ENCODE measurements around the gene PTPRA. TPM values are rescaled to one million over a fixed set of nuclear protein-coding genes. Genes with fewer than 3 reads are reported as not detected.

The PTPRA gene
- total and polyA plus RNA-seq, 9 of the 15 experiments (the other 6 are each of a cell fraction or from before 2014, with no cell fraction given): 3.4 to 80.5 (median 28.0) TPM

DNA sequence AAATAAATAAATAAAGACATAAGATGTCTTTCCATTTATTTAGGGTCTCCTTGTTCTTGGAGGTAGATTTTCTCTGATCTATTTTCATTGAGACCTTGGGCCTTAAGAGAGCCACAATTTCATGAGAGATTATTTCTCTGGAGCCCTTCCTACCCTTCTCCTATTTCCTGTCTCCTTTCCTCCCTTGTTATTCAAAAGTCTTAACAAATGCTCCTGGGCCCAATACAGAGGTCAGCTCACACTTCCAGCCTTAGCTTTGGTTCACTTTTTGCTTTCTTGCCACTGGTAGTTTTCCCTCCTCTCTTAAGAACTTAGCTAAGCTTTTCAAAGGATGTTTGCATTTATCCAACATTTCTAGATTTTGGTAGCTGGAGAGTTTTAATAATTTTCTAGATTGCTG, 44.0 kb downstream of the PTPRA start:
- peaks cover 7% of the 10 kb centered on the region; the same call in 1 of the 2 replicates for H4K20me1 ChIP-seq (replicated peaks; ENCODE audit: control insufficient read depth, insufficient read depth, low read length)
- no peaks in the 10 kb centered on the region for H3K9me1 ChIP-seq (ENCODE audit: control insufficient read depth, insufficient read depth, low read length)
- no peaks in the 10 kb centered on the region for H3K27me3 ChIP-seq (ENCODE audit: control insufficient read depth in 2 of 2, insufficient read depth in 2 of 2, low read length in 2 of 2)
- TF ChIP-seq TBP (optimal IDR thresholded peaks at IDR 0.05; ENCODE audit: low read depth, low read length) (no peak), CREBBP (IDR thresholded peaks at IDR 0.05; ENCODE audit: low read depth, low read length) (no peak), CBX3 (IDR thresholded peaks at IDR 0.05; ENCODE audit: borderline replicate concordance in 1 of 2, low read length in 2 of 2) (no peak), BRD9 (IDR thresholded peaks at IDR 0.05; ENCODE audit: low read depth, partially characterized antibody) (no peak), SUPT5H (IDR thresholded peaks at IDR 0.05) (no peak), ZNF584 (CRISPR knock-in tag; IDR thresholded peaks at IDR 0.05; ENCODE audit: low read depth) (no peak), SOX6 (IDR thresholded peaks at IDR 0.05) (no peak), ZNF785 (CRISPR knock-in tag; IDR thresholded peaks at IDR 0.05) (no peak)
- TF ChIP-seq, protein P1, sequence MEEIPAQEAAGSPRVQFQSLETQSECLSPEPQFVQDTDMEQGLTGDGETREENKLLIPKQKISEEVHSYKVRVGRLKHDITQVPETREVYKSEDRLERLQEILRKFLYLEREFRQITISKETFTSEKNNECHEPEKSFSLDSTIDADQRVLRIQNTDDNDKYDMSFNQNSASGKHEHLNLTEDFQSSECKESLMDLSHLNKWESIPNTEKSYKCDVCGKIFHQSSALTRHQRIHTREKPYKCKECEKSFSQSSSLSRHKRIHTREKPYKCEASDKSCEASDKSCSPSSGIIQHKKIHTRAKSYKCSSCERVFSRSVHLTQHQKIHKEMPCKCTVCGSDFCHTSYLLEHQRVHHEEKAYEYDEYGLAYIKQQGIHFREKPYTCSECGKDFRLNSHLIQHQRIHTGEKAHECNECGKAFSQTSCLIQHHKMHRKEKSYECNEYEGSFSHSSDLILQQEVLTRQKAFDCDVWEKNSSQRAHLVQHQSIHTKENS (CRISPR knock-in tag; IDR thresholded peaks at IDR 0.05): no peak
- TF ChIP-seq, protein P2, sequence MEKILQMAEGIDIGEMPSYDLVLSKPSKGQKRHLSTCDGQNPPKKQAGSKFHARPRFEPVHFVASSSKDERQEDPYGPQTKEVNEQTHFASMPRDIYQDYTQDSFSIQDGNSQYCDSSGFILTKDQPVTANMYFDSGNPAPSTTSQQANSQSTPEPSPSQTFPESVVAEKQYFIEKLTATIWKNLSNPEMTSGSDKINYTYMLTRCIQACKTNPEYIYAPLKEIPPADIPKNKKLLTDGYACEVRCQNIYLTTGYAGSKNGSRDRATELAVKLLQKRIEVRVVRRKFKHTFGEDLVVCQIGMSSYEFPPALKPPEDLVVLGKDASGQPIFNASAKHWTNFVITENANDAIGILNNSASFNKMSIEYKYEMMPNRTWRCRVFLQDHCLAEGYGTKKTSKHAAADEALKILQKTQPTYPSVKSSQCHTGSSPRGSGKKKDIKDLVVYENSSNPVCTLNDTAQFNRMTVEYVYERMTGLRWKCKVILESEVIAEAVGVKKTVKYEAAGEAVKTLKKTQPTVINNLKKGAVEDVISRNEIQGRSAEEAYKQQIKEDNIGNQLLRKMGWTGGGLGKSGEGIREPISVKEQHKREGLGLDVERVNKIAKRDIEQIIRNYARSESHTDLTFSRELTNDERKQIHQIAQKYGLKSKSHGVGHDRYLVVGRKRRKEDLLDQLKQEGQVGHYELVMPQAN (IDR thresholded peaks at IDR 0.05; ENCODE audit: borderline replicate concordance): no peak
- no peaks in the 10 kb centered on the region for H3K4me1 ChIP-seq (replicated peaks in 1 of 2; ENCODE audit: control insufficient read depth in 2 of 2, insufficient read depth in 2 of 2, low read length in 2 of 2)
- no peaks in the 10 kb centered on the region for H3K9me3 ChIP-seq (replicated peaks; ENCODE audit: control insufficient read depth, insufficient read depth, low read depth, low read length)
- BruUV-seq (replicated peaks): no TSS peak
- H3K4me2 ChIP-seq (ENCODE audit: insufficient read depth, low read length): no peak overlapping the region
- no peak overlapping the region for H3K4me3 ChIP-seq
- in situ Hi-C loops (cut with MboI) (no loop called here), intact Hi-C loops (cut with micrococcal nuclease) (no loop called here)
- no peak for FAIRE-seq
- peaks cover 21% of the 10 kb centered on the region for H3K79me2 ChIP-seq (ENCODE audit: control insufficient read depth, insufficient read depth, low read length)
- H3K36me3 ChIP-seq (ENCODE audit: control insufficient read depth, insufficient read depth, low read length): no peaks in the 10 kb centered on the region; the same call in 2 of the 3 replicates
- H3K9ac ChIP-seq (ENCODE audit: insufficient read depth in 1 of 2, low read depth in 2 of 2, low read length in 2 of 2): no peak overlapping the region
- ChIA-PET CTCF (ENCODE audit: low intra/inter-chr PET ratio) (no interaction called here), POLR2A (interaction anchor here (0.6 to 1.7 kb wide), 4 partner anchors 11 to 174 kb away, joined by 3 to 5 read pairs (median 4); no protein-coding TSS in a partner anchor)
- ATAC-seq: no peak
- no peak overlapping the region for H2AFZ ChIP-seq (ENCODE audit: low read depth, low read length)
- H3K27ac ChIP-seq (ENCODE audit: extremely low read depth, low read depth, low read length): no peak overlapping the region
- no peak for DNase-seq (ENCODE audit: extremely low read depth in 1 of 4, low spot score in 3 of 4)

Data from K562 (cell line).